ENCODE data around the gene OR10A6.

DNA sequence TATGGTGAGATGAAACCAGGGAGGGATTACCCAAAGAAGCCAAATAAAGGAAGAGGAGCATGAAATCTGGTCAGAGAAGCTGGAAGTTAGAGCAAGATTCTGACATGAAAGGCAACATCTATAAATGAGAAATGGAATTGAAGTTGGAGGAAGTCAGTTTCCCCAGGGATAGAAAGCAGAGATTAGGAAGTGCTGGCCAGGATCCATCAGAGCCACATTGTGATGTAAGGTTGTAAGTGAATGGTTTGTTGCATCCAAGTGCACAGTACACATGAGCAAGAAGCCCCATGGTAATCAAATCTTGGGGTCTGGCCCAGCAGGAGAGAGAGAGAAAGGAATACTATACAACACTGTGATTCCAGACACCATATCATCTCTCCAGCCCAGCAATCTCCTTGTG, 40.8 kb upstream of the OR10A6 start:
- TF ChIP-seq, protein P1, sequence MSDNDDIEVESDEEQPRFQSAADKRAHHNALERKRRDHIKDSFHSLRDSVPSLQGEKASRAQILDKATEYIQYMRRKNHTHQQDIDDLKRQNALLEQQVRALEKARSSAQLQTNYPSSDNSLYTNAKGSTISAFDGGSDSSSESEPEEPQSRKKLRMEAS (IDR thresholded peaks at IDR 0.05): no peak
- TF ChIP-seq RCOR1 (IDR thresholded peaks at IDR 0.05; ENCODE audit: low read depth, low read length) (no peak), REST (IDR thresholded peaks at IDR 0.05) (no peak), KDM1A (IDR thresholded peaks at IDR 0.05; ENCODE audit: low read depth) (no peak), RAD21 (conservative IDR thresholded peaks at IDR 0.05 in 1 of 2, IDR thresholded peaks at IDR 0.05 in 1 of 2) (no peak), HOXB13 (CRISPR knock-in tag; IDR thresholded peaks at IDR 0.05; ENCODE audit: low read depth) (no peak), POLR2A (IDR thresholded peaks at IDR 0.05; ENCODE audit: low read length) (no peak)
